ENCODE measurements around the gene CNOT8. TPM values are rescaled to one million over a fixed set of nuclear protein-coding genes. Genes with fewer than 3 reads are reported as not detected.

CNOT8 gene
- total RNA-seq = 10 to 100 TPM; 44.6 to 48.8 TPM
- polyA plus RNA-seq (2013, experiment 1 of 2) = 71.1 TPM
- 71.0 TPM for polyA plus RNA-seq (2013, experiment 2 of 2)
- long read RNA-seq, experiment 1, transcript CNOT8-201 (7 exons, 2,528 nt) = major isoform, 10 of 33 reads
- long read RNA-seq, experiment 1, partial matches to known transcripts = 17 of 33 reads
- long read RNA-seq, experiment 1, other reads (novel, unspliced or antisense) = 4 of 33 reads
- long read RNA-seq, experiment 2, transcript CNOT8-204 (8 exons, 2,708 nt) = minor isoform, 9 of 130 reads
- long read RNA-seq, experiment 2, transcript CNOT8-214 (6 exons, 923 nt) = minor isoform, 10 of 130 reads
- long read RNA-seq, experiment 2, transcript CNOT8-202 (7 exons, 2,604 nt) = minor isoform, 14 of 130 reads
- long read RNA-seq, experiment 2, transcript CNOT8-201 (7 exons, 2,528 nt) = major isoform, 64 of 130 reads
- long read RNA-seq, experiment 2, partial matches to known transcripts = 14 of 130 reads
- long read RNA-seq, experiment 2, other reads (novel, unspliced or antisense) = 12 of 130 reads
- long read RNA-seq, experiment 3, transcript CNOT8-201 (7 exons, 2,528 nt) = major isoform, 160 of 319 reads
- long read RNA-seq, experiment 3, transcript CNOT8-204 (8 exons, 2,708 nt) = minor isoform, 38 of 319 reads
- long read RNA-seq, experiment 3, transcript CNOT8-210 (6 exons, 945 nt) = minor isoform, 13 of 319 reads
- long read RNA-seq, experiment 3, transcript CNOT8-202 (7 exons, 2,604 nt) = minor isoform, 29 of 319 reads
- long read RNA-seq, experiment 3, partial matches to known transcripts = 21 of 319 reads
- long read RNA-seq, experiment 3, other reads (novel, unspliced or antisense) = 53 of 319 reads
- long read RNA-seq, experiment 4, transcript CNOT8-201 (7 exons, 2,528 nt) = major isoform, 22 of 39 reads
- long read RNA-seq, experiment 4, transcript CNOT8-214 (6 exons, 923 nt) = minor isoform, 5 of 39 reads
- long read RNA-seq, experiment 4, partial matches to known transcripts = 0 of 39 reads
- long read RNA-seq, experiment 4, other reads (novel, unspliced or antisense) = 3 of 39 reads

DNA sequence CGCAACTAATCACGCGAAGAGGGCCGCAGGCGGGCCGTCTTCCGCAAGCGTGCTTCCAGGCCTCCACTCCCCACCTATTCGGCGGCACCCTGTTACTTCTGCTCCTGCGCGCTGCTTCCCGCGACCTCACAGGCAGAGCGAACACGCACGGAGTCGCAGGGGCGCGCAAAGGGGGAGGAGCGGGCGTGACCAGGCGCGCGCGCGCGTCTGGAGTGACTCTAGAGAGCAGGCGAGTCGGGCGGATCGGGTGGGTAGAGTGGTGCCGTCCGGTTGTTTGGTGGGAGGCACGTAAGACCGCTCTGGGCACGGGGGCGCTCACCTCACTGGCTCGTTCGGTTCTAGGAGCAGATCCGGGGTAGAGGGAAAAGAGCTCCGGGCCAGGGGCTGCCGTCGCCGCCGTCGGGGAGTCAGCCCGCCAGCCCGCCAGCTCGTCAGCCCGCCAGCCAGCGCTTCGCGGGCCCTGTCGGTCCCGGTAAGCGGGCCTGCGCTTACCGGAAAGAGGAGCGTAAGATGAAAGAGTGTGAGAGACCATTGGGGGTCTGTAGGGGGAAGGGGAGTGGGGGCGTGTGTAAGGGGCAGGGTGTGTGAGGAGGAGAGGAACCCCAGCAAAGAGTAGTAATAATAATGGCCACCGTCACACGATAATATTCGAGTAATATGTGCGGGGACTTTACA is at the start of gene CNOT8:
TSS of gene CNOT8 (plus strand) at position 331 of the 675 bp plus-strand sequence. CDS start 4,652 bp downstream, outside the sequence.
- DNase-seq = peak; percentile 99
- Mint-ChIP-seq H3K9me3 (no peaks in the 10 kb centered on the region), H3K27ac (peak within 1 kb of the TSS; percentile 100), H3K27me3 (ENCODE audit: insufficient read depth) (no peaks in the 10 kb centered on the region), H3K36me3 (ENCODE audit: low read depth) (peaks cover 9% of the 10 kb centered on the region), H3K4me1 (peaks cover 22% of the 10 kb centered on the region), H3K4me3 (peak within 1 kb of the TSS; percentile 93)
- Histone ChIP-seq H3K9ac (ENCODE audit: extremely low read depth, low read length, poor library complexity, severe bottlenecking) (peak within 1 kb of the TSS; percentile 87), H3K27me3 (ENCODE audit: control insufficient read depth, insufficient read depth, low read length, poor library complexity, severe bottlenecking) (no peaks in the 10 kb centered on the region), H3K36me3 (ENCODE audit: control insufficient read depth, insufficient read depth, low read length) (peaks cover 5% of the 10 kb centered on the region), H3K4me3 (ENCODE audit: low read length) (peak within 1 kb of the TSS; percentile 95), H3K27ac (ENCODE audit: low read depth, low read length) (peak within 1 kb of the TSS; percentile 100), H3K9me3 (ENCODE audit: control insufficient read depth, low read length) (no peaks in the 10 kb centered on the region), H3K4me1 (ENCODE audit: control insufficient read depth, insufficient read depth, low read length) (peaks cover 4% of the 10 kb centered on the region)
- WGBS, 2 experiments (ENCODE audit: insufficient coverage in 1 of 2, insufficient read length in 1 of 2) = 0% methylated on average over 13 to 65 of the region's 65 CpGs
- TF ChIP-seq, protein P1, sequence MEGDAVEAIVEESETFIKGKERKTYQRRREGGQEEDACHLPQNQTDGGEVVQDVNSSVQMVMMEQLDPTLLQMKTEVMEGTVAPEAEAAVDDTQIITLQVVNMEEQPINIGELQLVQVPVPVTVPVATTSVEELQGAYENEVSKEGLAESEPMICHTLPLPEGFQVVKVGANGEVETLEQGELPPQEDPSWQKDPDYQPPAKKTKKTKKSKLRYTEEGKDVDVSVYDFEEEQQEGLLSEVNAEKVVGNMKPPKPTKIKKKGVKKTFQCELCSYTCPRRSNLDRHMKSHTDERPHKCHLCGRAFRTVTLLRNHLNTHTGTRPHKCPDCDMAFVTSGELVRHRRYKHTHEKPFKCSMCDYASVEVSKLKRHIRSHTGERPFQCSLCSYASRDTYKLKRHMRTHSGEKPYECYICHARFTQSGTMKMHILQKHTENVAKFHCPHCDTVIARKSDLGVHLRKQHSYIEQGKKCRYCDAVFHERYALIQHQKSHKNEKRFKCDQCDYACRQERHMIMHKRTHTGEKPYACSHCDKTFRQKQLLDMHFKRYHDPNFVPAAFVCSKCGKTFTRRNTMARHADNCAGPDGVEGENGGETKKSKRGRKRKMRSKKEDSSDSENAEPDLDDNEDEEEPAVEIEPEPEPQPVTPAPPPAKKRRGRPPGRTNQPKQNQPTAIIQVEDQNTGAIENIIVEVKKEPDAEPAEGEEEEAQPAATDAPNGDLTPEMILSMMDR (conservative IDR thresholded peaks at IDR 0.05) = no peak

DNA sequence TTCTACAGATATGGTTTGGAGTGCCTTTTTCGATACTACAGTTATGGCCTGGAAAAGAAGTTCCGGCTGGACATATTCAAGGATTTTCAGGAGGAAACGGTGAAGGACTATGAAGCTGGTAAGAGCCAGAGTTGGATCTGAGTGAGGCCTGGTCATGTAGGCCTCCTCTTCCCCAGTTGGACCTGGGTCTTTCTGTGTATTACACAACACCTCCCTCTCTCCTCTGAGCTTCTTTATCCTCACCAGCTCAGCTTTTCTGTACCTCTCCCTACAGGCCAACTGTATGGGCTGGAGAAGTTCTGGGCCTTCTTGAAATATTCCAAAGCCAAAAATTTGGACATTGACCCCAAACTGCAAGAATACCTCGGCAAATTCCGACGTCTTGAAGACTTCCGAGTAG is 47.2 kb upstream of the CNOT8 start:
- H3K36me3 Mint-ChIP-seq (ENCODE audit: low read depth) = peaks cover 82% of the 10 kb centered on the region
- DNase-seq = no peak
- no peak overlapping the region for H3K27ac ChIP-seq (ENCODE audit: low read depth, low read length)
- TF ChIP-seq, protein P1 (conservative IDR thresholded peaks at IDR 0.05) = no peak
- H3K27me3 Mint-ChIP-seq (ENCODE audit: insufficient read depth) = no peaks in the 10 kb centered on the region
- peaks cover 92% of the 10 kb centered on the region for H3K36me3 ChIP-seq (ENCODE audit: control insufficient read depth, insufficient read depth, low read length)
- H3K9me3 Mint-ChIP-seq = no peaks in the 10 kb centered on the region
- H3K9ac ChIP-seq (ENCODE audit: extremely low read depth, low read length, poor library complexity, severe bottlenecking) = no peak overlapping the region
- no peak overlapping the region for H3K4me3 ChIP-seq (ENCODE audit: low read length)
- H3K4me3 Mint-ChIP-seq = no peak overlapping the region
- no peaks in the 10 kb centered on the region for H3K9me3 ChIP-seq (ENCODE audit: control insufficient read depth, low read length)
- H3K4me1 ChIP-seq (ENCODE audit: control insufficient read depth, insufficient read depth, low read length) = peaks cover 9% of the 10 kb centered on the region
- WGBS, 2 experiments (ENCODE audit: insufficient coverage in 1 of 2, insufficient read length in 1 of 2) = 94 to 95% methylated on average over 7 of the region's 7 CpGs
- H3K4me1 Mint-ChIP-seq = peaks cover 12% of the 10 kb centered on the region
- H3K27me3 ChIP-seq (ENCODE audit: control insufficient read depth, insufficient read depth, low read length, poor library complexity, severe bottlenecking) = no peaks in the 10 kb centered on the region
- peak overlapping the region; percentile 27 for H3K27ac Mint-ChIP-seq

All from endodermal cell (in vitro differentiated cells).